ENCODE measurements around the gene TMEM127.

GRCh38 chr2:96207073-96207773 lies 58.6 kb downstream of the TMEM127 start:
- TF ChIP-seq CTCF (IDR thresholded peaks at IDR 0.05) (no peak), JUN (IDR thresholded peaks at IDR 0.05) (no peak), RAD21 (conservative IDR thresholded peaks at IDR 0.05 in 1 of 2, IDR thresholded peaks at IDR 0.05 in 1 of 2) (no peak), CEBPB (IDR thresholded peaks at IDR 0.05) (no peak), BHLHE40 (IDR thresholded peaks at IDR 0.05; ENCODE audit: low read depth, low read length) (no peak), POLR2A (IDR thresholded peaks at IDR 0.05; ENCODE audit: low read length) (no peak)

Measured in A549 (cell line).